Measurements from ENCODE around the gene CHDH. TPM values are rescaled to one million over a fixed set of nuclear protein-coding genes. Genes with fewer than 3 reads are reported as not detected.

Gene CHDH
- total RNA-seq, 1 donor from 2014 or later, result 1.4 TPM

GRCh38 chr3:53807117-53807810 is 39.0 kb downstream of the CHDH start:
- no peak for DNase-seq

- DNase-seq, result peak; percentile 45
These were observed 39.8 kb downstream of the CHDH start for GRCh38 chr3:53806182-53807116.

GRCh38 chr3:53805463-53806159 is 40.6 kb downstream of the CHDH start:
- no peak for DNase-seq

- DNase-seq, result peak; percentile 37
These were observed 41.3 kb downstream of the CHDH start for GRCh38 chr3:53804697-53805462.

- DNase-seq, result no peak
These were observed 42.2 kb downstream of the CHDH start for GRCh38 chr3:53803816-53804695.

GRCh38 chr3:53803124-53803815 is 42.9 kb downstream of the CHDH start:
- no peak for DNase-seq

GRCh38 chr3:53802256-53802880 is 43.9 kb downstream of the CHDH start:
- no peak for DNase-seq

GRCh38 chr3:53801319-53801718 is 44.9 kb downstream of the CHDH start:
- DNase-seq, result no peak

- DNase-seq, result no peak
These were observed 45.9 kb downstream of the CHDH start for GRCh38 chr3:53800041-53800906.

- no peak for DNase-seq
These were observed 46.8 kb downstream of the CHDH start for GRCh38 chr3:53799338-53799865.

GRCh38 chr3:53798144-53798543 is 48.1 kb downstream of the CHDH start:
- DNase-seq, result no peak

GRCh38 chr3:53795789-53796560 is 50.2 kb downstream of the CHDH start:
- DNase-seq, result peak; percentile 57

GRCh38 chr3:53795176-53795575 is 51.0 kb downstream of the CHDH start:
- no peak for DNase-seq

- DNase-seq, result no peak
These were observed 51.6 kb downstream of the CHDH start for GRCh38 chr3:53794597-53794996.

- DNase-seq, result no peak
These were observed 53.4 kb downstream of the CHDH start for GRCh38 chr3:53792866-53793265.

- no peak for DNase-seq
These were observed 54.9 kb downstream of the CHDH start for GRCh38 chr3:53791317-53791716.

- DNase-seq, result no peak
These were observed 55.7 kb downstream of the CHDH start for GRCh38 chr3:53790470-53790869.

- DNase-seq, result no peak
These were observed 56.8 kb downstream of the CHDH start for GRCh38 chr3:53789459-53789858.

Measured in occipital lobe (tissue), 2 donors.